Measurements from ENCODE around the gene TRIL.

TRIL gene

GRCh38 chr7:28989211-28989980 is 31.3 kb upstream of the TRIL start:
- no peak for TF ChIP-seq CTCF (IDR thresholded peaks at IDR 0.05; ENCODE audit: low read depth, low read length)
- no peak overlapping the region for H3K4me3 ChIP-seq (ENCODE audit: low read depth, low read length)

- no peak overlapping the region for H3K4me3 ChIP-seq (ENCODE audit: low read depth, low read length)
- no peak for TF ChIP-seq CTCF (IDR thresholded peaks at IDR 0.05; ENCODE audit: low read depth, low read length)
Measured at GRCh38 chr7:28988810-28989209, 30.7 kb upstream of the TRIL start.

- no peak for TF ChIP-seq CTCF (IDR thresholded peaks at IDR 0.05; ENCODE audit: low read depth, low read length)
- H3K4me3 ChIP-seq (ENCODE audit: low read depth, low read length), result no peak overlapping the region
Measured at GRCh38 chr7:28988091-28988490, 30.0 kb upstream of the TRIL start.

GRCh38 chr7:28986765-28987110 is 28.6 kb upstream of the TRIL start:
- no peak for TF ChIP-seq CTCF (IDR thresholded peaks at IDR 0.05; ENCODE audit: low read depth, low read length)

GRCh38 chr7:28986028-28986764 is 28.1 kb upstream of the TRIL start:
- H3K4me3 ChIP-seq (ENCODE audit: low read depth, low read length), result no peak overlapping the region
- no peak for TF ChIP-seq CTCF (IDR thresholded peaks at IDR 0.05; ENCODE audit: low read depth, low read length)

More at GRCh38 chr7:28986765-28987110, 28.6 kb upstream of the TRIL start:
- H3K4me3 ChIP-seq (ENCODE audit: low read depth, low read length), result no peak overlapping the region

GRCh38 chr7:28984631-28985030 is 26.5 kb upstream of the TRIL start:
- H3K4me3 ChIP-seq (ENCODE audit: low read depth, low read length), result no peak overlapping the region

More at GRCh38 chr7:28984631-28985030, 26.5 kb upstream of the TRIL start:
- no peak for TF ChIP-seq CTCF (IDR thresholded peaks at IDR 0.05; ENCODE audit: low read depth, low read length)

All from WI38 (cell line).